Brain microvascular endothelial cell (primary cell): ENCODE data around the gene HBS1L.

Experiments
- DNase-seq: peaks from one replicate; pipeline ENCODE4 v3.0.0-alpha.2; 2020
- H3K27ac ChIP-seq: fragments of 250-450 bp; sonication (Bioruptor Pico); 2 replicates; pipeline ENCODE4 v1.5.1; 2020; ENCODE audit warnings: mild to moderate bottlenecking, moderate library complexity
- H3K27me3 ChIP-seq: fragments of 250-450 bp; sonication (Bioruptor Pico); replicated peaks from 2 replicates; pipeline ENCODE4 v1.5.1; 2020; ENCODE audit warnings: mild to moderate bottlenecking
- H3K36me3 ChIP-seq: fragments of 250-450 bp; sonication (Bioruptor Pico); replicated peaks from 2 replicates; pipeline ENCODE4 v1.5.1; 2020; ENCODE audit warnings: mild to moderate bottlenecking
- H3K4me3 ChIP-seq: 2 replicates; pipeline ENCODE4 v1.5.1; 2011; ENCODE audit warnings: low read depth, mild to moderate bottlenecking, control low read depth, low read length, moderate library complexity
- CTCF ChIP-seq: IDR thresholded peaks from 2 replicates; pipeline ENCODE4 v1.5.1; 2011; ENCODE audit warnings: low read depth, mild to moderate bottlenecking, moderate library complexity, low read length, control low read depth, inconsistent platforms; ENCODE audit errors: missing control alignments
- in situ Hi-C: cut with HindIII; loops from 2 replicates; pipeline ENCODE4 v1.10.0; 2017; ENCODE audit warnings: low sequenced_read_pairs, low pct_ligation_motif_present

Gene HBS1L

DNA sequence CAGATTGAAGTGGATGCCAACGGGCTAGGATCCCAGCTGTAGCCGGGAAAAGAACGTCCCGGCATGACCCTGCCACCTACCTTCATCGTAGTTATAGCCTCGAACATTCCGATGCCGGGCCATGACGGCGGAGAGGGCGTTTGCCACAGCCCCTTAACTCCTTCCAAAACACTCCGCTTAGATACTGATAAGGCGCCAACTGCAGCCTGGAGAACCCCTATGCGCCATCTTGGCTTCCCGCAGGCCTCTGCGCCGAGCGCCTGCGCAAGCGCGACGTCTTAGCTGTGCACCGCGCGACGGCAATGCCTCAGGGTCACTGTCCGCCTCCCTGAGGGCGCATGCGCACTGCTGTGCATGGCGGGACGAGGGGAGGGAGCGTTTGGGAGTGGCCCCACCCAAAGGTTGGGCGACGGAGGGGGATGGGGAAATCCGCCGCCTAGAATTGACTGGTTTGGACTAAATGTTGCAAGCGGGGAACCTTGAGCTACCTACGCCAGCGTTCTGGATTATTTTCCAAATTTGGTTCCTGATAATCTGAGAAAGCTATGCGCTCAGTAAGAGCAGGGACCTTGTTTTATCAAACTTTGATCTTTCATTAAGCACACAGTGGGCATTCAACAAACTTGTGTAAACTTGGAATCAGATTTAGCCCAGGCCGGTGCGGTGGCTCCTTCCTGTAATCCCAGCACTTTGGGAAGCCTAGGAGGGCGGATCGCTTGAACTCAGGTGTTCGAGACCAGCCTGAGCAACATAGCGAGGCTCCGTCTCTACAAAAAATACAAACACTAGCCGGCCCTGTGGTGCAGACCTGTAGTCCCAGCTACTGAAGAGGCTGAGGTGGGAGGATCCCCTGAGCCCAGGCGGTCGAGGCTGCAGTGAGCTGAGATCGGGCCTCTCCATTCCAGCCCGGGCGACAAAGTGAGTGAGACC, at the start of gene HBS1L:
TSS of gene HBS1L (minus strand) at position 254 of the 930 bp plus-strand sequence. CDS start at position 123, 131 bp downstream.
- Histone ChIP-seq H3K27me3 (no peaks in the 10 kb centered on the region), H3K4me3 (peak within 1 kb of the TSS; percentile 82), H3K27ac (peak within 1 kb of the TSS; percentile 91), H3K36me3 (no peaks in the 10 kb centered on the region)
- in situ Hi-C loops = no loop called here
- DNase-seq = peak; percentile 95
- no peak for TF ChIP-seq CTCF

- Histone ChIP-seq H3K27ac (no peak overlapping the region), H3K36me3 (no peaks in the 10 kb centered on the region), H3K4me3 (no peak overlapping the region), H3K27me3 (no peaks in the 10 kb centered on the region)
- no peak for DNase-seq
- TF ChIP-seq CTCF = no peak
- in situ Hi-C loops = no loop called here
These were observed 49.6 kb upstream of the HBS1L start for GRCh38 chr6:135104199-135104598.

DNA sequence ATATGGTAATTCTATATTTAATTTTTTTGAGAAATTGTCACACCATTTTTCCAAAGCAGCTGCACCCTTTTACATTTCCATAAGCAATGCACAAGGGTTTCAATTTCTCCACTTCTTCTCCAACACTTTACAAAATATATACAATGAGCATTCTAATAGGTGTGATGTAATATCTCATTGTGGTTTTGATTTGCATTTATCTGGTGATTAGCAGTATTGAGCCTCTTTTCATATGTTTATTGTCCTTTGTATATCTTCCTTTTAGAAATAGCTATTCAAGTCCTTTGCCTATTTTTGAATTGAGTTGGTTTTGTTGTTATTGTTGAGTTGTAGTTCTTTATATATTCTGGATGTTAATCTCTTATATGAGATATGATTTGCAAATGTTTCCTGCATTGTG, 47.6 kb upstream of the HBS1L start:
- H3K27ac ChIP-seq = no peak overlapping the region
- peaks cover 1% of the 10 kb centered on the region for H3K27me3 ChIP-seq
- in situ Hi-C loops = no loop called here
- no peak for TF ChIP-seq CTCF
- no peak for DNase-seq
- no peak overlapping the region for H3K4me3 ChIP-seq
- no peaks in the 10 kb centered on the region for H3K36me3 ChIP-seq

GRCh38 chr6:135097172-135097571, 42.5 kb upstream of the HBS1L start:
- no peak overlapping the region for H3K4me3 ChIP-seq
- H3K27me3 ChIP-seq = peaks cover 2% of the 10 kb centered on the region
- in situ Hi-C loops = no loop called here
- no peak overlapping the region for H3K27ac ChIP-seq
- DNase-seq = no peak
- no peaks in the 10 kb centered on the region for H3K36me3 ChIP-seq
- no peak for TF ChIP-seq CTCF

GRCh38 chr6:135096403-135097130, 41.9 kb upstream of the HBS1L start:
- no peak for TF ChIP-seq CTCF
- in situ Hi-C loops = no loop called here
- Histone ChIP-seq H3K4me3 (no peak overlapping the region), H3K27me3 (peaks cover 2% of the 10 kb centered on the region), H3K27ac (no peak overlapping the region), H3K36me3 (no peaks in the 10 kb centered on the region)
- DNase-seq = no peak
